CD4-positive, alpha-beta T cell treated with Interleukin-10 for 1 hour (primary cell): ENCODE results near the gene BMP6.

Experiments
- DNase-seq: peaks from one replicate; pipeline ENCODE4 v3.0.0-alpha.2; 2020

The BMP6 gene

DNA sequence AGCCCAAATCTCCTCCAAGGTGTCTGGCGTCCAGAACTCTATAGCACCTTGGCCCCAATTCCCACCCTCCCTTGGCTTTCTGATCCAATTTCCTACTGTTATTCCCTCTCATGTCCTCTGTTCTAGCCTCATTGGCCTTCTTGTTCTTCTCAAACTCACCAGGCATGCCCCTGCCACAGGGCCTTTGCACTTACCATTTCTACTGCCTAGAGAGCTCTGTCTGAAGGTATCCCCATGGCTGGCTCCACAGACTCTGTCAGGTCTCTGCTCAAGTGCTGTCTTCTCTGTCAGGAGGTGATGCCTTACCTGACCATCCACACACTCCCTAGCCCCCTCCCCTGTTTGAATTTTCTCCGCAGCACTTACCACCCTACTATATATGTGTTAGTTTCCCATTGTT lies 5.6 kb upstream of the BMP6 start:
- DNase-seq: no peak

DNA sequence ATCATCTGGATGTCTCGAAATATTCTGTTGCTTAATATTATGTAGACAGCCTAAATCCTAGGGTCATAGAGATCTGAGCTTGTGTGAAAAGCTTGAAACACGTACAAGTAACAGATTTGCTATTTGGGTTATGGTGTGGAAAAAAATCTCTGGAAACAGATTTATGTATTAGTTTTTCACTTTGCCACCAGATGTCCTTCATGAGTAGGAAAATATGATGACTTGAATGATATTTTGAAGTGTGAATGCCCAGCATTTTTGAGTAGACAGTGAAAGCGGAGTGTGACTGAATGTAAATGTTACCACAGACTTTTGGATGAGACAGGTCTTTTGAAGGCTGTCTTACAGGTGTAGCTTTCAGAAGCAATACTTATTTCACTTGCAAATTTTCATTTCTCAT lies 4.2 kb upstream of the BMP6 start:
- no peak for DNase-seq

DNA sequence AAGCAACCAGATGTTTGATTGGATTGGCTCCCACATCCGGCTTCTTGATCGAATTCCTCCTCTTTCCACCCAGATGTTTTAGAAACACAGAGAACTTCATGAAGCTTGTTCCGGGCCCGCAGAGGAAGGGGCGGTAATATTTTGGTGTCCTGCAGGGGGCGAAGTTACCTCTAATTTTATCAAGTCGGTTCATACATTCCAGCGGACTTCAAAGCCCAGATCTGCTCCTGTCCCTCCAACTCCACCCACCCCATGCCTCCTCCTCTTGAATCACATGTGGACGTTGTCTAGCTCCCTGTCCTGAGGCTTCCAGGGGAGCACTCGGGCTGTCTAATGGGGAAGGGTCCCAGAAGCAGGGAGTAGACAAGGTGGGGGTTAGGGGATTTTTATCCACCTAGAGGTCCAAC lies 2.9 kb upstream of the BMP6 start:
- peak; percentile 56 for DNase-seq

DNA sequence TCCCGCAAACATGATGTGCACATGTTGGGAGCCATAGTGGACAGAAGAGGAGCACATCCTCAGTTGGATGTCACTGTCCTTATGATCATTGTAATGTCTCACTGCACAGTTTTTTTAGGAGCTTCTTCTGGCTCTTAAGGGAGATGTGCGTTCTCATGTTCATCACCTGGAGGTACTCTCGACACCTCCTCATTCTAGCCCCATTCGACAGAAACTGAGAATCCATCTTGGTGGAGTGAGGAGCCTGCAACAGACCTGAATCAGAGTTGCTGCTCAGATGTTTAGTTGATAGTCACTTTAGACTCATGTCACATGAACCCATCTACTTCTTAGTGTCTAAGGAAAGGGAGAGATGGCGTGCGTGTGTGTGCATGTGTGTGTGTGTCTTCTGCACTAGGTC lies 2.3 kb upstream of the BMP6 start:
- no peak for DNase-seq

DNA sequence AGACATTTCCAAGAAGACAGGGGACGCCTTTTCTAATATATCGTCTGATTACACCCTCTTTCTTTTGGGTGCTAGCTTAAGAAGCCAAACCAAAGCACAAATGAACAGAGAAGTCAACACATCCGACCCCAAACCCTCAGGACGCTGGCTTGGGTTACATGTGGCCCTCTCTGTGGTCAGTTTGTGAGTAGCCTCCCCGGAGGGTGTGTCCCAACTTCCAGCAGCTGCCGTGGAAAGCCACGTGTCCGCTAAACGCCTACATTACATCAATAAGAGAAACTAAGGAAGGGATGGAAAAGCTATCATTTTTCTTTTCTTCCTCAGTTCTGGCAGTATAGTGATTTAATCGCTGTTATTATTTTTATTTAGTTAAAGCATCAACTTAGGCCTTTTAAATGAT lies 487 bp upstream of the BMP6 start:
- DNase-seq: no peak

DNA sequence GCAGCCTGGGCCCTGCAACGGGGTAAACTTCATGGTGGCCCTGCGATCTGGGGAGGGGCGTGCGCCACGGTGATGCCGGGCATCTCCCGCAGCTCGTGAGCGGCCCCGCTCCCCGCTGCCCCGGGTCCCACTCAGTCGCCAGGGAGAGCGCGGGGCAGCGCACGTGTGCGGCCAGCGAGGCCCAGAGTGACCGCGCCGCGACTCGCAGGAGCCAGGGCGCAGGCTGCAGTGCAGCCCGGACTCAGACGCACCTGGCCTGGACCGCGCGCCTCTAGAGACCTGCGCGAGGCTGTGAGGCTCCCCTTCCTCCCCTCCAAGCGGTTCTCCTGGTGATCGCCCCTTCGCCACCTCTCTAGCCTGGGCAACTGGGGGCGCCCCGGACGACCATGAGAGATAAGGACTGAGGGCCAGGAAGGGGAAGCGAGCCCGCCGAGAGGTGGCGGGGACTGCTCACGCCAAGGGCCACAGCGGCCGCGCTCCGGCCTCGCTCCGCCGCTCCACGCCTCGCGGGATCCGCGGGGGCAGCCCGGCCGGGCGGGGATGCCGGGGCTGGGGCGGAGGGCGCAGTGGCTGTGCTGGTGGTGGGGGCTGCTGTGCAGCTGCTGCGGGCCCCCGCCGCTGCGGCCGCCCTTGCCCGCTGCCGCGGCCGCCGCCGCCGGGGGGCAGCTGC lies 652 bp downstream of the BMP6 start:
- DNase-seq: no peak

DNA sequence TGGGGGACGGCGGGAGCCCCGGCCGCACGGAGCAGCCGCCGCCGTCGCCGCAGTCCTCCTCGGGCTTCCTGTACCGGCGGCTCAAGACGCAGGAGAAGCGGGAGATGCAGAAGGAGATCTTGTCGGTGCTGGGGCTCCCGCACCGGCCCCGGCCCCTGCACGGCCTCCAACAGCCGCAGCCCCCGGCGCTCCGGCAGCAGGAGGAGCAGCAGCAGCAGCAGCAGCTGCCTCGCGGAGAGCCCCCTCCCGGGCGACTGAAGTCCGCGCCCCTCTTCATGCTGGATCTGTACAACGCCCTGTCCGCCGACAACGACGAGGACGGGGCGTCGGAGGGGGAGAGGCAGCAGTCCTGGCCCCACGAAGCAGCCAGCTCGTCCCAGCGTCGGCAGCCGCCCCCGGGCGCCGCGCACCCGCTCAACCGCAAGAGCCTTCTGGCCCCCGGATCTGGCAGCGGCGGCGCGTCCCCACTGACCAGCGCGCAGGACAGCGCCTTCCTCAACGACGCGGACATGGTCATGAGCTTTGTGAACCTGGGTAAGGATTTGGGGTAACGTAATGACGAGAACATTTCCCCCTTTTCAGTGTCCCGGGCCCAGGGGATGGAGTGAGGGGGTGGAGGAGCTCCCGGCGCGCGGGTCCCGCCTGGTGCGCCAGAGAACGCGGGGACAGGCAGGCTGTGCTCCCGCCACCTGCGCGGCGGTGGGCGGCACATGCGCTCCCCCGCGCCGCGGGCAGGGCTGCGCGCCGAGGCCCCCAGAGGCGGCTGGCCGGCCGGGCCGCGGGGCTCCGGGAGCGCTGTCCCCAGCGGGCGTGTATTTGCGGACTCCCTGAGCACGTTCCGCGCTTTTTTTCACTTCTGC lies 1.4 kb downstream of the BMP6 start:
- DNase-seq: no peak

DNA sequence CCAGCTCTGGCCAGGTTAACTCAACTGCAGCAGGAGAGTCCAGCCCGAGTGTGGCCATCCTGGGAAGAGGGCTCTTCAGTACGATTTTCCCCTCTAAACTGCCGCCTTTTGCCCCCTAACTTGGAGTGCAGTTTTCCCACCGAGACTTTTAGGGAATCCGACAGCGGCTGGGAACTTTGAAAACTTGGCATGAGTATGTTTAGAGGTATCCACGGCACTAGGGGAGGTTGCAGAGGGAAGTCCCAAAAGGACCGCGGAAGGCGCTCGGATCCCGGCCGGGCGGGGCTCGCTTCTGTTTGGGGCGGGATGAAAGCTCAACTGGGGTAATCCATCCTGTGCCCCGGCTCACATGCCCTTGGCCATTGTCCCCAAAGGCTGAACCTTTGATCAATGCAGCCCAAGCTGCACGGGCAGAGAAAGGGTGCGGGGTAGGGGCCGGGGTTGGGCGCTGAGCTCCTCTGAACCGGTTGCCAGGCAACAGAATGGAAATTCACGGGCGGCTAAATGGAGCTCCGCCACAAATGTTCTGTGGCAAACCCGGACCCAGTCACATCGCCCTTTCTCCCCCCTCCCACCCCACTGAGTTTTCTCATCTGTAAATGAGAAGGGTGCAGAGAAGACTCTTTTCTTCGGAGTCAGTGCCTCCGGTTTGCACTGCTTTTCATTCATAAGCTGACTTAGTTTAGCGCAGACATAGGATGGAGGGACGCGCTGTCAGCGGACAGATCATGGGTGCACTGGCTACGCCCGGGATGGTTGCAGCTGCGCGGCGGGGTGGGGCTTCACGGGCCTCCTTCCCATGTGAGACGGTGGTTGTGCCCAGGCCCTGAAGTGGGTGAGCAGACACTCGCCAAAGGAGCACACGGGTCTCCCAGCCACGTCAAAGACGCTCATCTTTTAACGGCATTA lies 2.3 kb downstream of the BMP6 start:
- DNase-seq: no peak

DNA sequence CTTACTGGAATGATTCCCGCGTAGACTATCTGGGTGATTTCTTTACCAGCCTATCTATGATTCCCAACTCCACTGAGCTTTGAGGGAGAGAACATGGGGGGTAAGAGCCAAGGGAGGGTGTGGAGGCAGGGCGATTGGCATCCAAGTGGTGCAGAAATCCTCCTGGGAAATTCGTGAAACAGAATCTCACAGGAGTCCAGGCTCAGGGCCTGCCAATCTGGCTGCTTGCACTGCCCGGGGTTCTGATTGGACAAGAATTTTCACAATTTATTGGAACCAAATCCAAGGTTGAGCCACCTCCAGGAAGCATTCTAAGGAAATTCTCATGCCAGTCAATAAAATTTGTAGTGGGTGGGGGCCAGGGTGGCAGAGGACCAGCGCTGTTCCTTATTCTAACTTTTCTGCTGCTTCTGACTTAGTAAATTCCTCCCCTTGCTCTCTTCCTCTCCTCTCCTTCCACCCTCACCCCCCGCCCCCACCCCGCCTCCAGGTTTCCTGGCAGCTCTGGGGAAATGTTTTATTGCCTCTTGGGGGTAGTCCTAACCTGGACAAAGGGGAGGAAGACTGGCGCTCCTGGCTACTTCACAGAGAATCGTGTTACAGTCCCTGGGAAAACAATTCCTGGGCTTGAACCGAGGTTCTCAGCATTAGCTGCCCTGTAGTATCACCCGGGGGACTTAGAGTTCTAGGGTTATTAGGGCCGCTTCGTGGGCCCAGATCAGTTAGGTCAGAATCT lies 3.1 kb downstream of the BMP6 start:
- no peak for DNase-seq

DNA sequence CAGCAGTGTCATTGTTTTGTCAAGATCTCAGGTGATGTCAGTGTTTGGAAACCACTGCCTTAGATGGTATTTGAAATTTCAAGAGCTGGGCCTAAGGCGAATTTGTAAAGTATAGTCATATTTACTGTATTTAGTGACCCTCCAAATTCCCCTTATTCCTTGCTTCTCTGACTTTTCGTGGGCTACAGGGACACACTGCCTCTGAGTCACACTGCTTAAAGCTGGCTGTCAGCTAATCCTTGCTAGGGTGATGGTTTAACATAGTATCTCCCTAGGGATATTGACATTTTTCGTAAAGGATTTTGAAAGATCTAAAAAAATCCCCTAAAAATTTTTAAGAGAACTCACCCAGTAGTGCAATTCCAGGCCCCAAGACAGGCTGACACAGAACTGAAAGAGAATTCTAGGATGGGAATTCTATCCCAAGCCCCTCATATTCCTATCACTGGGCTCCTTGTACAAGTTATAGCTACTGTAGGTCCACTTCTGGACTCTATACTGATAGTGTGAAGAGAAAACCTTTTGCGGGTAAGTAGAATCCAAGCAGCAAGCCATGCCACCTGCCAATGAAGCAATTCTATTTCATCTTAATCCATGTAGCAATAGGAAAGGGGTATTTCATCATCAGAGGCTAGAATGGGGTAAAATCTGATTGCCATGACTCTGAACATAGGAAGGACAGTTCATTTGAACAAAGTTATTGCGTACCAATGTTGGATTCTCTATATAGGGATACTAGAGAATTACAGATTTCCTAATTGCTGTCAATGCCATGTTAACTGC lies 4.3 kb downstream of the BMP6 start:
- DNase-seq: no peak

DNA sequence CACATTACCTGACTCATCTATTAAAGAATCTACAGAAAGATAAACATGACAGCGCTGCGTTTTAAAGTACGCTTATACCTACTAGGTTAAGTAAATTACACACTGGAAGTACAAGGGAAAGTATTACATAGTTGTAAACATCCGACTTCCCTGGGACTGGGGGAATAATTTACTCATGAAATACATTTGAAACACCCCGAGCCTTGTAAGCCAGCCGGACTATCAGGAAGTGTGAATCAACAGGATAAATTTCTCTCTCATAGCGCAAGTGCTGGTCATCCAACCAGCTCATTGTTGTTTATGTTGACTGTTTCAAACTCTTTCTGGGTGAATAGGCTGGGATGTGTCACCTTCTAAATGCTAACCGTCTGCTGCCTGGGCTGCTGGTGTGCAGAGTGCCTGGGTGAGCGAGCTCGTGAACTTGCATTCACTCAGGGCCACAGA lies 4.9 kb downstream of the BMP6 start:
- DNase-seq: no peak

DNA sequence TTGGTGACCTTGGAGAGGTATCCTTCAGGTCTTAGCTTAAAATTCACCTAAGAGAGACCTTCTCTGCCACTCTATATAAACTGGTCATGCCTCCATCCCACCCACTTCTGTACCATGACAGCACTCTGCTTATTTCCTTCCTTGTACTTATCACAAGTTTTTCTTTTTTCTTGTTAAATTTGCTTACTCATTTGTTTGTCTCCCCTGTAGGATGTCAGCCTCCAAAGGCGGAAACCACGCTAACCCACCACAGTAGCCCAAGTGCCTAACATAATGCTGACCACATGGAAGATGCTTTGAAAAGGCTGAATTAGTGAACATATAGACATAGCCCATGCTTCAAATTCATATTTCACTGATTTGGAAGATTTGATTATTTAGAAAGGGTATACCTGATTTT lies 5.4 kb downstream of the BMP6 start:
- DNase-seq: no peak

DNA sequence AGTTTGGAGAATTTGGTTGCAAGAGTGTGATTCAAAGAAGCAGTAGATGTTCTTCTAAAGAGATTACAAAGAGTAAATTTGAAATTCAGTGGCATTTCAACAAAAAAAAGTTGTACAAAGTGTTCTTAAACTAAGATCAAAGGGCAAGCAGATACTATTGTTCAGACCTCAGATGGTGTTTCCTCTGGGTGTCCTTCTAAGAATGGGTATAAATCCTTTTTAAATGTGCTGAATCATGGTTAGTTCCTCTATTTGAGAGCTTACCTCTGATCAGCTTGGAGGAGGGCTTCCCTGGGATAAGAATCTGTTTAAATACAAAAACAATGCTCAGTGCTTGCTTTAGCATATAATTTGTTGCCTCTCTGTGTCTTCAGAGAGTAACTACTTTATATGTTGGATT lies 6.3 kb downstream of the BMP6 start:
- DNase-seq: no peak

DNA sequence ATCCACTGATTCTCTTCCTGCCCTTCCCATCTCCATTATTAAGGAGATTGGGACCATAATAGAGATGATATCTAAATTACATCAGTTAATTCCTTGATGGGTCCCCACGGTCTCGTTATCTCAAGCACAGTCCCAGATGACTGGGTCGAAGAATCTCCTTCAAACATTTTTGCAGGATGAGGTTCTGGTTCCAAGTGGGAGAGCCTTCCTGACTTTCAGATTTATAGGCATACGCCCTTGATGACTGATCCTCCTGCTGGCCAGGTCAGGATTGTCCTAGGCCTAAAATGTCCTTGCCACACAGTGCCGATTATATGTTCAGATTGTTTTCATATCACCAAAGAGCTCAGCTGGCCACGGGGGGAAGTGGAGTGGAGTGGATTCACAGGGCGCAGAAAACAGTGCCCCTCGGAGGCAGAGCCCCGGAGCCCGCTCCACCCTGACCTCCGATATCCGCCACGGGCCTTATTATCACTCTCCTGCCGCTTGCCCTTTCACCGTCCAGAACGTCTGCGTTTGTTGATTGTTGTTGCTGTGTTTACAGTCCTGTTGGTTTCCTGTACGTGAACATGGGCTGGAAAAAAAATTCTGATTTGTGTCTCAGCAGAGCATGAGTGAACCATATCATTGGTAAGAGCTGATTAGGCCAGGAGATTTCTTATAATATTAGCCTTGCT lies 8.9 kb downstream of the BMP6 start:
- no peak for DNase-seq

DNA sequence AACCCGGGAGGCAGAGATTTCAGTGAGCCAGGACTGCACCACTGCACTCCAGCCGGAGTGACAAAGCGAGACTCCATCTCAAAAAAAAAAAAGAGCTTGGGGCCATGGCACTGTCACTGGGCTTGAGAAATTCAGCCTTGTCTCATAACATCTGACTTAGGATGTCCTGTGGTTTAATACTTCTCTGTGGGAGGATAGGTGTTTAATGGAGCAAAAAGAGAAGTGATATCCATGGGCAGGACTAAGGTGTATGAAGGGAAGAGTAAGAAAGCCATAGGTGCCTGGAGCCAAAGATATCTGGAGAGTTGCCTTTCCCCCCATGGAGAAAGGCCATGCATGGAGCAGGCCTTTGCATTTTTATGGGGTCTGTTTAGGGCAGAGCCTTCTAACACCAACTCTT lies 11.2 kb downstream of the BMP6 start:
- DNase-seq: no peak

DNA sequence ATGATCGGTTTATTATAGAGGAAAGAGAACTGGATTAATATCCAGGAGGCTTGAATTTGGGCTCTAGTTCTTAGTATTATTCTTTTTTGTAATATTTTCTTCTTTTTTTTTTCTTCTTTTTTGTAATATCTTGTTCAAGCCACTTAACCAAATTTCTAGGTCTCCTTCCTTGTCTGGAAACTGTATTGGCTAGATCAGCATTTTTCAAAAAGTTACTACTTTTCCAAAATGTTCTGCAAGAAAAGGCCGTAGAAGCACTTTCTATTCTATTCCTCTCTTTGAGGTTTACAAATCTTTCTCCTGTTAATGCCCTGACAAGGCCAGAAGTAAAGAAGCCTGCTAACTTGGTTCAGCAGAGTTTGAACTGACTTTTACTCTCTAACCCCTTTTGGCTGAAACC lies 12.0 kb downstream of the BMP6 start:
- no peak for DNase-seq

DNA sequence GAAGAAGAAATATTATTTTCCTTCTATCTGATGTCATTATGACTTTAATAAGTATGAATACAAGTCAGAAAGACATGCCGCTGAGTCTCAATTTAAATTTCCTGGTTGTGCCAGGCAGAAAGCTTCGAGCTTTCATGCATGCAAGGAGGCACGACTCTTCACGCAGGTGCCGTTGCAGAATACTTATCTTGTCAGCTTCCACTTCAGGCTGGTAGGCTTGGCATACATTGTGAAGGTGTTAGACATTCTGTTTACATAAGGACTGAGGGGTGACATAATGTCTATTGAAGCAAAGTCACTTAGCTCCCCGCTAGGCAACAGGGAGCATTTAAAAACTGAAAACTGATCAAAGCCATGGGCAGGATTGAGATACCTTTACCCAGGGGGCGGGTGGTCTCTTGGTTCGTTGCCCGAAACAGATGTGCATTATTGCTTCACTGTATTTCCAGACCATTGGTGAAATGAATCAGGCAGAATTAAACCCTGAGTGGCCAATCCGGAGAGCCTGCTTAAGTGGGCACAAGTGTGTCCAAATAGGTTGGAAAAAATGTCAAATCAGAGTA lies 16.4 kb downstream of the BMP6 start:
- DNase-seq: no peak

DNA sequence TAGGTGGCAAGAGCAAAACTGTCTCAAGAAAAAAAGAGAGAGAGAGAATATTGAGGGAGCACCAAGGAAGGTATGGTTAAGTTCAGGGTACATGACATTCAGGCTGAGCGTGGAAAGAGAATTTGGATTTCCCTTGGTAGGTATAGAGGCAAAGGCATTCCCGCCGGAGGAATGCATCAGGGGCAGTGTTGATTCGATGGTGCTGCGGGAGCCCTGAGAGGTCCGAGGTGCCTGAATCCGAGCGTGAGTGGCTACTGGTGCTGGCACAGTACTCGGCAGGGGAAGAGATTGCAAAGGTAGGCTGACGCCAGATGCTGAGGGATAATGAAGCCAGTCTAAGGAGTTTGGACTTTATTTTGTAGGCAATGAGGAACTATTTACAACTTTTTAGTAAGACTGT lies 20.0 kb downstream of the BMP6 start:
- DNase-seq: no peak

DNA sequence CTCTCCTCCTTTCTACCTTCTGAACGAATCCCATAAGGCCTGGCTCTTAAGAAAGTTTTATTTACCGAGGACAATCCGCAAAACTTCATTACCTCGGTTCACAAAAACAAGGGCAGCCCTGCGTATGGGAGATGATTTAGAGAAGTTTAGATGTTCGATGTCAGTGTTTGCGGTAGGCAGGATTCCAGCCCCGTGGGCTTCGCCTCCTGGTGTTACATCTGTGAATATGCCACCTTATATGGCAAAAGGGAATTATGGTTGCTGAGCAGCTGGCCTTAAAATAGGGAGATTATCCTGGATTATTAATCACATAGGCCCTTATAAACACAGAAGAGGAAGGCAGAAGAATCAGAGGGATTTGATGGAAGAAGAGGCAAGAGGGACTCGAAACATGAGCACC lies 21.1 kb downstream of the BMP6 start:
- DNase-seq: no peak

DNA sequence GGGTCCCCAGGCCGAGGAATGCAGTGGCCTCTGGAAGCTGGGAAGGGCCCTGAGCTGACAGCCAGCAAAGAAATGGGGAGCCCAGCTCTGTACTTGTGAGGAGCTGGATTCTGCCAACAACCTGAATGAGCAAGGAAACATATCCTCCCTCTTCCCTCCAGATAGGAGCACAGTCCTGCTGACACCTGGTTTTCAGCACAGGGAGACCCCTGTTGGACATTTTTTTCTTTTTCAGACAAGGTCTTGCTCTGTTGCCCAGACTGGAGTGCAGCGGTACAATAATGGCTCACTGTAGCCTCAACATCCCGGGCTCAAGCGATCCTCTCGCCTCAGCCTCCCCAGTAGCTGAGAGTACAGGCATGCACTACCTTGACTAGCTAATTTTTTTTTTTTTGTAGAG lies 21.5 kb downstream of the BMP6 start:
- DNase-seq: no peak

DNA sequence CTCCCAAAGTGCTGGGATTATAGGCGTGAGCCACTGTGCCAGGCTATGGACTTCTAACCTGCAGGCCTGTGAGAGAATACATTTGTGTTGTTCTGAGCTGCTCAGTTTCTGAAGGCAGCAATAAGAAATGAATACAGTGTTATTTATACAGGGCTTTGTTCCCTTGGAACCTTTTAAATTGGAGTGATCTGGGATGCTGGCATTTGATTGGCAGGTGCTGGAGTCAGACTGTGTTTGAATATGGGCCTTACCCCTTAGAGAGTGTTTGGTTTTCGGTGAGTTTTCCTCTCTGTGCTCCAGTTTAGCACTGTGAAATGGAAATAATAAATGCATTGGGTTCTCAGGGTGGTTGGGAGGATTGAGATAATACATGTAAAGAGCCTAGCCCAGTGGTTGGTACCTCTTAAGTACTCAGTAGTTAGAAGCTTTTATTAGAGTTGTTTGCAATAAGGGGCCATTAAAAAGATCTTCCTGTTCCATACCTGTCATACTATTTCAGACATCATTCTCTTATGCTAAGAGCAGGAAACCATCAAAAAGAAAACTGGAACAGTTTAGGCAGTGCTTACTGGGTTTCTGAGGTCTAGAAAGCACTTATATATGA lies 22.1 kb downstream of the BMP6 start:
- no peak for DNase-seq
